Stimulated activated memory B cell treated with anti-CD40 and anti-IgM and Interleukin-4, amounts not matched to agents 10 μg/mL and 1 μg/mL and 100 μg/mL, for 72 hours (primary cell): Measurements from ENCODE around the gene VASP.

Source experiments
- ATAC-seq: fragments of 150-1000 bp; cut with Tn5 transposase; 2 replicates; pipeline ENCODE4 v1.10.0; 2021
- H3K27ac Mint-ChIP-seq: one replicate; pipeline ENCODE4 v1.8.0; 2022; ENCODE audit warnings: mild to moderate bottlenecking, mixed read lengths
- H3K27me3 Mint-ChIP-seq: one replicate; pipeline ENCODE4 v1.8.0; 2022; ENCODE audit warnings: mixed read lengths
- H3K36me3 Mint-ChIP-seq: one replicate; pipeline ENCODE4 v1.8.0; 2022; ENCODE audit warnings: mixed read lengths
- H3K4me1 Mint-ChIP-seq: one replicate; pipeline ENCODE4 v1.8.0; 2022; ENCODE audit warnings: mixed read lengths
- H3K4me3 Mint-ChIP-seq: one replicate; pipeline ENCODE4 v1.8.0; 2022; ENCODE audit warnings: mild to moderate bottlenecking, moderate library complexity, mixed read lengths
- H3K9me3 Mint-ChIP-seq: one replicate; pipeline ENCODE4 v1.8.0; 2022; ENCODE audit warnings: mixed read lengths

Gene VASP

GRCh38 chr19:45506989-45507871 is at the start of gene VASP:
Gene VASP (plus strand): TSS chr19:45507479. CDS start chr19:45507772, 293 bp downstream.
- peak within 1 kb of the TSS; percentile 86 for H3K27ac Mint-ChIP-seq
- no peaks in the 10 kb centered on the region for H3K27me3 Mint-ChIP-seq
- H3K4me1 Mint-ChIP-seq: peaks cover 51% of the 10 kb centered on the region
- ATAC-seq: peak; percentile 78
- H3K36me3 Mint-ChIP-seq: peaks cover 14% of the 10 kb centered on the region
- H3K9me3 Mint-ChIP-seq: no peaks in the 10 kb centered on the region
- H3K4me3 Mint-ChIP-seq: peak within 1 kb of the TSS; percentile 91

- Mint-ChIP-seq H3K36me3 (no peaks in the 10 kb centered on the region), H3K27ac (no peak overlapping the region), H3K27me3 (peaks cover 9% of the 10 kb centered on the region), H3K4me3 (no peak overlapping the region), H3K9me3 (no peaks in the 10 kb centered on the region), H3K4me1 (peaks cover 38% of the 10 kb centered on the region)
- ATAC-seq: no peak
Measured at GRCh38 chr19:45457776-45458175, 49.5 kb upstream of the VASP start.

- Mint-ChIP-seq H3K36me3 (no peaks in the 10 kb centered on the region), H3K27ac (no peak overlapping the region), H3K9me3 (no peaks in the 10 kb centered on the region), H3K4me1 (peaks cover 27% of the 10 kb centered on the region), H3K27me3 (peaks cover 25% of the 10 kb centered on the region), H3K4me3 (no peak overlapping the region)
- ATAC-seq: no peak
Measured at GRCh38 chr19:45460807-45461347, 46.4 kb upstream of the VASP start.

GRCh38 chr19:45462174-45462573 is 45.1 kb upstream of the VASP start:
- Mint-ChIP-seq H3K27me3 (peaks cover 25% of the 10 kb centered on the region), H3K4me1 (peaks cover 25% of the 10 kb centered on the region), H3K4me3 (no peak overlapping the region), H3K27ac (no peak overlapping the region), H3K9me3 (no peaks in the 10 kb centered on the region), H3K36me3 (no peaks in the 10 kb centered on the region)
- no peak for ATAC-seq

- Mint-ChIP-seq H3K4me3 (no peak overlapping the region), H3K27me3 (peaks cover 25% of the 10 kb centered on the region)
Measured at GRCh38 chr19:45463241-45463640, 44.0 kb upstream of the VASP start.

GRCh38 chr19:45464274-45464673 is 43.0 kb upstream of the VASP start:
- Mint-ChIP-seq H3K27ac (no peak overlapping the region), H3K9me3 (no peaks in the 10 kb centered on the region), H3K4me3 (no peak overlapping the region), H3K27me3 (peaks cover 25% of the 10 kb centered on the region), H3K36me3 (no peaks in the 10 kb centered on the region), H3K4me1 (peaks cover 43% of the 10 kb centered on the region)
- no peak for ATAC-seq

More at GRCh38 chr19:45463241-45463640, 44.0 kb upstream of the VASP start:
- no peaks in the 10 kb centered on the region for H3K9me3 Mint-ChIP-seq
- H3K4me1 Mint-ChIP-seq: peaks cover 36% of the 10 kb centered on the region
- no peaks in the 10 kb centered on the region for H3K36me3 Mint-ChIP-seq
- H3K27ac Mint-ChIP-seq: no peak overlapping the region
- no peak for ATAC-seq

GRCh38 chr19:45464852-45465441 is 42.3 kb upstream of the VASP start:
- Mint-ChIP-seq H3K9me3 (no peaks in the 10 kb centered on the region), H3K36me3 (no peaks in the 10 kb centered on the region), H3K27me3 (peaks cover 25% of the 10 kb centered on the region), H3K4me1 (peaks cover 50% of the 10 kb centered on the region), H3K27ac (no peak overlapping the region), H3K4me3 (no peak overlapping the region)
- no peak for ATAC-seq

- no peaks in the 10 kb centered on the region for H3K9me3 Mint-ChIP-seq
- peak overlapping the region; percentile 87 for H3K4me3 Mint-ChIP-seq
Measured at GRCh38 chr19:45467115-45467455, 40.2 kb upstream of the VASP start.

DNA sequence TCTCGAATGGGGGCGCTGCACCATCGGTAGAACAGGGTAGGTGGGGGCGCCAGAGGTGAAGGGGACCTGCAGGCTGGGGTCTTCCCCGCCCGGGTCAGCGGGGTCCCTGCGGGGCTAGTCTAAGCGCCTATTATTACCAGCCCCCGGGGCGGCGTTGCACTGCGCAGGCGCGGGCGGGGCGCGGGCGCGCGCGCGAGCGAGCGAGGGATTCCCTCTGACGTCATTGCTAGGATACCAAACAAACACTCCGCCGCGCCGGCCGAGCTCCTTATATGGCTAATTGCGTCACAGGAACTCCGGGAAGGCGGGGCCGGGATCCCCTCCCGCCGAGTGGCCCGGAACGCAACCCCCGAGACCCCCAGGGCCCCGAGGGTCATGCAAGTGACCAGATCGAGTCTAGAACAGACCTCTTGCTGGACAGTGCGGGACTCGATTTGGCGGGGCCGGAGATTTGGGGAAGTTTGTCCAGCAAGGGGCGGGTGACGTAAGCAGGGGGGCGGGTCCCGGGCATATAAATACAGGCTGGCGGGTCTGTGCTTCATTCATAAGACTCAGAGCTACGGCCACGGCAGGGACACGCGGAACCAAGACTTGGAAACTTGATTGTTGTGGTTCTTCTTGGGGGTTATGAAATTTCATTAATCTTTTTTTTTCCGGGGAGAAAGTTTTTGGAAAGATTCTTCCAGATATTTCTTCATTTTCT is 39.7 kb upstream of the VASP start, which contains the start of gene FOSB:
FOSB (plus strand) TSS at position 541 of the 703 bp plus-strand sequence. CDS start 591 bp downstream, outside the sequence.
- peak; percentile 67 for ATAC-seq
- H3K36me3 Mint-ChIP-seq: peaks cover 1% of the 10 kb centered on the region
- H3K27ac Mint-ChIP-seq: peak within 1 kb of the TSS; percentile 92
- H3K4me1 Mint-ChIP-seq: peaks cover 66% of the 10 kb centered on the region
- peaks cover 15% of the 10 kb centered on the region for H3K27me3 Mint-ChIP-seq
- peak within 1 kb of the TSS; percentile 87 for H3K4me3 Mint-ChIP-seq
- no peaks in the 10 kb centered on the region for H3K9me3 Mint-ChIP-seq

More at GRCh38 chr19:45467115-45467455, 40.2 kb upstream of the VASP start:
- no peak for ATAC-seq
- Mint-ChIP-seq H3K27ac (peak overlapping the region; percentile 92), H3K4me1 (peaks cover 61% of the 10 kb centered on the region), H3K36me3 (no peaks in the 10 kb centered on the region), H3K27me3 (peaks cover 15% of the 10 kb centered on the region)

DNA sequence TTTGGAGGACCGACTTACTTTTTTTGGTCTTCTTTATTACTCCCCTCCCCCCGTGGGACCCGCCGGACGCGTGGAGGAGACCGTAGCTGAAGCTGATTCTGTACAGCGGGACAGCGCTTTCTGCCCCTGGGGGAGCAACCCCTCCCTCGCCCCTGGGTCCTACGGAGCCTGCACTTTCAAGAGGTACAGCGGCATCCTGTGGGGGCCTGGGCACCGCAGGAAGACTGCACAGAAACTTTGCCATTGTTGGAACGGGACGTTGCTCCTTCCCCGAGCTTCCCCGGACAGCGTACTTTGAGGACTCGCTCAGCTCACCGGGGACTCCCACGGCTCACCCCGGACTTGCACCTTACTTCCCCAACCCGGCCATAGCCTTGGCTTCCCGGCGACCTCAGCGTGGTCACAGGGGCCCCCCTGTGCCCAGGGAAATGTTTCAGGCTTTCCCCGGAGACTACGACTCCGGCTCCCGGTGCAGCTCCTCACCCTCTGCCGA is 39.1 kb upstream of the VASP start:
- peaks cover 71% of the 10 kb centered on the region for H3K4me1 Mint-ChIP-seq
- no peaks in the 10 kb centered on the region for H3K9me3 Mint-ChIP-seq
- H3K4me3 Mint-ChIP-seq: peak overlapping the region; percentile 87
- peak overlapping the region; percentile 92 for H3K27ac Mint-ChIP-seq
- H3K27me3 Mint-ChIP-seq: peaks cover 15% of the 10 kb centered on the region
- peaks cover 6% of the 10 kb centered on the region for H3K36me3 Mint-ChIP-seq
- no peak for ATAC-seq

DNA sequence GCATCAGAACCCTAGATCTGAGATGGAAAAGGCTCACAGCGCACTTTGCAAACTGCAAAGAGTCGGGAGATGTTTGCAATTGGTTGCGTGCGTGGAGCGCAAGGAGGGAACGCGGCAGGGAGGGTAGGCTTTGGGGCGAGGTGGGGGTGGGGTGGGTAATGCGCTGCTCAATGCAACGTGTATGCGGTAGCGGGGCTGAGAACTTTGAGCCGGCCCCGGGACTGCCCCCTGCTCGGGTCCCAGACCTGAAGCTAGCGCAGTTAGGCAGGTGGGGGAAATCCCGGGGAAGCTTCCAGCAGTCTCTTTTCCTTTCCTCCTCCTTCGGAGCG is 38.5 kb upstream of the VASP start:
- peaks cover 15% of the 10 kb centered on the region for H3K27me3 Mint-ChIP-seq
- no peaks in the 10 kb centered on the region for H3K9me3 Mint-ChIP-seq
- H3K4me3 Mint-ChIP-seq: peak overlapping the region; percentile 87
- peak overlapping the region; percentile 92 for H3K27ac Mint-ChIP-seq
- H3K4me1 Mint-ChIP-seq: peaks cover 71% of the 10 kb centered on the region
- peak; percentile 54 for ATAC-seq
- peaks cover 6% of the 10 kb centered on the region for H3K36me3 Mint-ChIP-seq

GRCh38 chr19:45469132-45469944 is 37.9 kb upstream of the VASP start:
- H3K4me3 Mint-ChIP-seq: peak overlapping the region; percentile 87
- peak; percentile 92 for ATAC-seq
- H3K4me1 Mint-ChIP-seq: peaks cover 70% of the 10 kb centered on the region
- H3K27me3 Mint-ChIP-seq: peaks cover 12% of the 10 kb centered on the region
- H3K27ac Mint-ChIP-seq: peak overlapping the region; percentile 92
- peaks cover 6% of the 10 kb centered on the region for H3K36me3 Mint-ChIP-seq
- H3K9me3 Mint-ChIP-seq: no peaks in the 10 kb centered on the region

- ATAC-seq: peak; percentile 5
- Mint-ChIP-seq H3K4me3 (peak overlapping the region; percentile 87), H3K27ac (peak overlapping the region; percentile 92), H3K36me3 (peaks cover 6% of the 10 kb centered on the region), H3K4me1 (peaks cover 67% of the 10 kb centered on the region), H3K9me3 (no peaks in the 10 kb centered on the region), H3K27me3 (peaks cover 4% of the 10 kb centered on the region)
Measured at GRCh38 chr19:45469945-45470761, 37.1 kb upstream of the VASP start.

- H3K9me3 Mint-ChIP-seq: no peaks in the 10 kb centered on the region
- H3K27me3 Mint-ChIP-seq: no peaks in the 10 kb centered on the region
- peaks cover 6% of the 10 kb centered on the region for H3K36me3 Mint-ChIP-seq
- H3K4me1 Mint-ChIP-seq: peaks cover 69% of the 10 kb centered on the region
- H3K27ac Mint-ChIP-seq: peak overlapping the region; percentile 92
- peak overlapping the region; percentile 87 for H3K4me3 Mint-ChIP-seq
- ATAC-seq: no peak
Measured at GRCh38 chr19:45470762-45471081, 36.6 kb upstream of the VASP start.
